HS-27A (cell line): ENCODE results near the gene SPRED1.
A peak's percentile ranks its signal among the peaks of the same experiment; 100 is the strongest.

Experiments
- DNase-seq: peaks from one replicate; pipeline ENCODE4 v3.0.0-alpha.2; 2012; ENCODE audit warnings: low read depth, missing footprints

The SPRED1 gene

GRCh38 chr15:38252481-38253350, at the start of gene SPRED1:
Gene SPRED1, plus strand, starts transcription at chr15:38252836. Its CDS starts 350 bp downstream, at chr15:38253186.
- DNase-seq = no peak

- no peak for DNase-seq
These were observed 46.9 kb upstream of the SPRED1 start for GRCh38 chr15:38205526-38206272.

- no peak for DNase-seq
These were observed 45.0 kb upstream of the SPRED1 start for GRCh38 chr15:38207621-38208020.

DNA sequence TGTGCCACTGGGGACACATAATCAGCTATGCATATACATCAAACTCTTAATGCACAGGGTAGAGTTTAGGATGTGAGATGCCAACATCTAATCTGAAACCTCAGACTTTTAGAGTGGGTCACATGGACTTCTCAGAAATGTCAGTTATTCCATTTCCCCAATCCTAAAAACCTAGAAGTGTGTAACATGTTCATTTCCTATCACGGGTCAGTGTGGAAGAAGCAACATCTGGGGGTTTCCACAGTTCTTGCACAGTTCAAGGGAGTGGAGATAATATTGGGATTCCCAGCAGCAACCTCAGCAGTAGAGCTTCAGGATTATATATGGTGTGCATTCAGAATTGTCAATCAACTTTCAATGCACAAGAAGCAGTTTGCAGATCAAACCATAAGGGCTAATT, 44.4 kb upstream of the SPRED1 start:
- DNase-seq = no peak

GRCh38 chr15:38208779-38209178, 43.9 kb upstream of the SPRED1 start:
- no peak for DNase-seq

DNA sequence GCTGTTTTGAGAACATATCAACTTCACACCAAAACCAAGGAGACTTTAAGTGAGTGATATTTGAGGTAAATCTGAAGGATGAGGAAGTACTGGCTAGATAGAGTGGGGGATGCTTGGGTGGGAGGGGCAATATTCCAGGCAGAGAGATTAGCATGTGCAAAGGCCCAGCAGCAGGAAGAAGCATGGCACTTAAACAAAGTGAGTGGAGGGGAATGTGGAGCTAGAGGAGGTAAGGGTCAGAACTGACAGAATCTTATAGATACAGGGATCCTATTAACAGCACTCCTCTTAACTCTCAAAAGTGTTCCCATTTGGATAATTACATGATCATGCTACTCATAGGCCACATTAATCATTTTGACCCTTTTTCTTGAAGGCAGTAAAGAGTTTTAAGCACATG, 41.4 kb upstream of the SPRED1 start:
- no peak for DNase-seq

GRCh38 chr15:38211811-38212210, 40.8 kb upstream of the SPRED1 start:
- DNase-seq = no peak

DNA sequence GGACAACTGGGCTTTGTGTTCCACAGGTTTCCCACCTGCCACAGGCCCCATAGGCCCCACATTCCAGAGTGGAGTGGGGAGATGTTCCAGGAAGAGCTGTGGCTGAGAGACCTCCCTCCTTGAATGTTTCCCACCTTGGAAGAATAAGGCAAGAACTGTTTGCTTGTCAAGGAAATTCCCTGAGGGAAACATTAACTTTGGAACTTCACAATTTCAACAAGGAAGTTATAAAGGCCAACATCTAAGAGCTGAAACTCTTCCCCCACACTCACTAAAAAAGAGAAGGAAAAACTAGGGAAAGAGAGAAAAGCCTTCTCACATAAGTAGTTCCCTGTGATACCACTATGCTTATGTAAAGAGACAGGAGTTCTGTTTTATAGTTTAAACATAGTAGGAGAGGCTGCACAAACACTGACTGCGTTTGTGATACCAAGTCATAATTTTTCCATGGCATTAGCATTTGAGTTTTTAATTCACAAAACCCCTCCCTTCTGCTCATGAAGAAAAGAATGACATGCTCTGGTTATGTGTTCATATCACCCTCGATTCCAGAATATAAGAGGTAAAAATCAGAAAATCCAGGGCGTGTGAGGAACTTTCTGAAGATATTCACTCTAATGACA, 39.8 kb upstream of the SPRED1 start:
- no peak for DNase-seq

DNA sequence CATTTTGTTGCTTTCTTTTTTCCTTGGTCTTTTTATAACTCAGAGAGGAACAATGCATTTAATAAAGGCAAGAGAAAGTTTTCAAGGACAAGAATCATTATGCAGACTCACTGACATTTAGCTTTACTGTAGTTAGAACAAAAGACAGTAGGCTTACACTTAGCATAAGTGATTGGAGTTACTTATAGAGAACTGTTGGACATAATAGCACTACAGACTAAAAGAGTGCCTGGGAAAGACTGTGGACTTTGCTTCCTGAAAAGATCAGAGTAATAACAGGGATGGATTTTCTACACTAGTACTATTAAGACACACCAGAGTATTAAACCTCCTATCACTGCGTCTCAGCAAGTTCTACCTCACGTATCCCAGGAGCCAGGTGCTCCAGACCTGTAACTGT, 39.3 kb upstream of the SPRED1 start:
- DNase-seq = no peak

DNA sequence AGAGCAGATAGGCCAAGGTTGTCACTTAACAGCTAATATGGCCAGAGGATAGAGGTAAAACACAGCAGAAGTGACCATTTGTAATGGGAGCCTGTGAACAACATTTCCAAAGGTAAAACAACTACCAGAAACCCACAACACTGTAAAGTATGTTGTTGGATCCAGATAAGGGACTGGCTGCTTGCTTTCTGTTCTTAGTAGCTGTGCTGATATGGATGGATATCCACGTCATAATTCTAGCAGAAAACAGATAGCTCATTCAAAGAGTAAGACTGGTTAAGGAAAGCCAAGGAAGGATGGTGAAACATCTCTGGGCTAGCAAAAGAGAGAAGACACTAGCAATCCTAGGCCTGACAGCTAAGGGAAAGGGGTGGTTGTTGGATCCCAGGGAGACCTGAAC, 36.9 kb upstream of the SPRED1 start:
- no peak for DNase-seq

DNA sequence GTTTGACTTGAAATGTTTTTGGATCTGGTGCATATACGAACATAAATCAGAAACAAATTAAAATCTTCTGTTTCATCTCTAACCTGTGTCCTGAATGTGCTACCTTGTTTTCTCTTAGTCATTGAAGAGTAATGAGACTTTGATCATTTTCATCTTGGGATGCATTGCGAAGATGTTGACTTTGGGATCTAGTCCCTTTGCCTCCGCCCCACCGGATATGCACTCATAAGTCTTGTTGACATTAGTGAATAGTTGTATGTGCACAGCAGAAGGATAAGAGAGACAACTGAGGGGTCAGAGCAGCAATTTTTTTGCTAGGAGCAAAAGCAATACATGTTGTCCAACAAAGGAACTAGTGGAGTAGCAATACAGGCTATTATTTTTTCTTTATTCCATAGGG, 35.9 kb upstream of the SPRED1 start:
- DNase-seq = no peak

DNA sequence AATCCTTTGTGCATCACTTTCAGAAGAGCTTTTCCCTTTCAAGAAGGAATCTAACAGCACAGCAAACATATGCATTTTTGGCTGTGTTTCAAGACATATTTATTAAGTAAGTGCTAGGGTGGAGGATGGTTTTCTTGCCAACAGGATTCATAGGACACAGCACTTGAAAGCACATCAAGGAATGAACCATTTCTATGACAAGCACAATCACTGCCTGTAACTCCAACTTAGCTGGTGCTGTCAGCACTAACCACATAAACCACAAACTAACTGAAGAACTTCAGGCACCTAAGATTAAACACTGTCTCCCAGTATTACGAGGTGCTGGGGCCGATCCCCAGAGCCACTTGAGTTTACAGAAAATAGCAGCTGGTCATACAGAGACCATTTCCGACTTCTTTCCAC, 35.4 kb upstream of the SPRED1 start:
- peak; percentile 14 for DNase-seq

- DNase-seq = no peak
These were observed 34.6 kb upstream of the SPRED1 start for GRCh38 chr15:38217788-38218609.

- DNase-seq = no peak
These were observed 31.9 kb upstream of the SPRED1 start for GRCh38 chr15:38220606-38221273.

- DNase-seq = no peak
These were observed 28.1 kb upstream of the SPRED1 start for GRCh38 chr15:38224486-38224885.

DNA sequence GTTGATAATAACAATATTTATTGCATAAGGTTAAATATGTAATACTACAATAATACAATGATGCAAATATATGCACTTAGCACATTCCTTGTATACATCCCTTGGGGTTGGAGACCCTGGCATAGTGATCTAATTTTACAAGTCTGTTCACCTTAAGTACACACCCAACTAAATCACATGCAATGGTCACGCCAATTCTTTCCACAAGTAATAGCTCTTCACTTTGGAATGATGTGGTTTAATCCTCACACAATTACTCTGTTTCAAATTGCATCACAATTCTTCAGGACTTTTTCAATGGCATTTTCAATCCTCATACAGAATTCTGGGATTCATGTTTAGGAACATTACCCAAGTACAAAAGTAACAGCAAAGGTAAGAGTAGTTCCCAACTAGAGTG, 27.3 kb upstream of the SPRED1 start:
- no peak for DNase-seq

- DNase-seq = peak; percentile 38
These were observed 25.9 kb upstream of the SPRED1 start for GRCh38 chr15:38226608-38227266.

GRCh38 chr15:38227941-38228340, 24.7 kb upstream of the SPRED1 start:
- DNase-seq = no peak

- DNase-seq = no peak
These were observed 24.0 kb upstream of the SPRED1 start for GRCh38 chr15:38228618-38229017.

DNA sequence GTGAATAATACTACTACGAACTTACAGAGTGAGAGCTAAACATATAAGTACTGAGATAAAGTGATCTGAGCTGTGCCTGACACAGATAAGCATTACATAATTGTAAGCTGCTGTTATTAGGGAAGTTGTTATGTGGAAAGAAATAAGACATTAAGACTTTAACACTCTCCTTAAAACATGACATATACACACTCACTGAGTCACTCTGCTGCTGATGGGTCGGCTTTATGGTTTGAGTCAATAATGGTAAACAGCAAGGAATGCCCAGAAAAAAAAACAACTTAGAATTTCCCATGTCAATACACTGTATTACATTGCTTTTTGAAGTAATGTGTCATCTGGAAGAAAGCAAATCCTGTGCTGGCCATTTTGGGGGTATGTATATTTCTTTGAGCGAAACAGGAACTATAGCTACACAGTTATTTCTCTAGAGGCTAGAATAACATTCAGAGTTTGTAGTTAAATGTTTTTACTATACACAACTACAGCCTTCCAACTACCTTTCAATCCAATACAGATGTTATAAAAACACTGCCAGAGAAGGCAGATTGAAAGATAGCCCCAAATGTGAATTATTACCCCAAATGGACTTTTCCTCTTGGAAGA, 22.8 kb upstream of the SPRED1 start:
- no peak for DNase-seq
